ENCODE results near the gene MNT.

Gene MNT

GRCh38 chr17:2401426-2402221 lies 764 bp upstream of the MNT start:
- H3K9me3 ChIP-seq (ENCODE audit: control insufficient read depth, low read length), result no peaks in the 10 kb centered on the region
- H3K27ac ChIP-seq (ENCODE audit: low read depth, low read length, severe bottlenecking), result peak overlapping the region; percentile 99
- H3K4me1 ChIP-seq (ENCODE audit: control insufficient read depth, insufficient read depth, low read length, poor library complexity, severe bottlenecking), result peaks cover 46% of the 10 kb centered on the region
- peak overlapping the region; percentile 87 for H3K4me3 ChIP-seq (ENCODE audit: extremely low read depth, insufficient read depth, low read length, poor library complexity, severe bottlenecking)
- 0% methylated on average over 50 to 55 of the region's 72 CpGs for WGBS, 2 experiments (ENCODE audit: insufficient coverage in 2 of 2)
- no peaks in the 10 kb centered on the region for H3K36me3 ChIP-seq (ENCODE audit: control insufficient read depth, insufficient read depth, low read length)

- no peaks in the 10 kb centered on the region for H3K36me3 ChIP-seq (ENCODE audit: control insufficient read depth, insufficient read depth, low read length)
- WGBS, 2 experiments (ENCODE audit: insufficient coverage in 2 of 2), result 0% methylated on average over 31 to 38 of the region's 43 CpGs
- peaks cover 49% of the 10 kb centered on the region for H3K4me1 ChIP-seq (ENCODE audit: control insufficient read depth, insufficient read depth, low read length, poor library complexity, severe bottlenecking)
- peak overlapping the region; percentile 99 for H3K27ac ChIP-seq (ENCODE audit: low read depth, low read length, severe bottlenecking)
- peak overlapping the region; percentile 87 for H3K4me3 ChIP-seq (ENCODE audit: extremely low read depth, insufficient read depth, low read length, poor library complexity, severe bottlenecking)
- H3K9me3 ChIP-seq (ENCODE audit: control insufficient read depth, low read length), result no peaks in the 10 kb centered on the region
These were observed 390 bp downstream of the MNT start for GRCh38 chr17:2400474-2400866.

GRCh38 chr17:2399572-2400473 lies 1.0 kb downstream of the MNT start:
- H3K4me1 ChIP-seq (ENCODE audit: control insufficient read depth, insufficient read depth, low read length, poor library complexity, severe bottlenecking), result peaks cover 48% of the 10 kb centered on the region
- no peaks in the 10 kb centered on the region for H3K36me3 ChIP-seq (ENCODE audit: control insufficient read depth, insufficient read depth, low read length)
- H3K9me3 ChIP-seq (ENCODE audit: control insufficient read depth, low read length), result no peaks in the 10 kb centered on the region
- H3K4me3 ChIP-seq (ENCODE audit: extremely low read depth, insufficient read depth, low read length, poor library complexity, severe bottlenecking), result peak overlapping the region; percentile 87
- H3K27ac ChIP-seq (ENCODE audit: low read depth, low read length, severe bottlenecking), result peak overlapping the region; percentile 99
- 0% methylated on average over 69 to 71 of the region's 82 CpGs for WGBS, 2 experiments (ENCODE audit: insufficient coverage in 2 of 2)

- H3K36me3 ChIP-seq (ENCODE audit: control insufficient read depth, insufficient read depth, low read length), result no peaks in the 10 kb centered on the region
- peaks cover 46% of the 10 kb centered on the region for H3K4me1 ChIP-seq (ENCODE audit: control insufficient read depth, insufficient read depth, low read length, poor library complexity, severe bottlenecking)
- no peaks in the 10 kb centered on the region for H3K9me3 ChIP-seq (ENCODE audit: control insufficient read depth, low read length)
- WGBS, 2 experiments (ENCODE audit: insufficient coverage in 2 of 2), result 13 to 15% methylated on average over 29 to 30 of the region's 55 CpGs
- H3K27ac ChIP-seq (ENCODE audit: low read depth, low read length, severe bottlenecking), result peak overlapping the region; percentile 99
- peak overlapping the region; percentile 87 for H3K4me3 ChIP-seq (ENCODE audit: extremely low read depth, insufficient read depth, low read length, poor library complexity, severe bottlenecking)
These were observed 1.9 kb downstream of the MNT start for GRCh38 chr17:2398655-2399571.

- H3K4me3 ChIP-seq (ENCODE audit: extremely low read depth, insufficient read depth, low read length, poor library complexity, severe bottlenecking), result no peak overlapping the region
- WGBS, 2 experiments (ENCODE audit: insufficient coverage in 2 of 2), result 82 to 87% methylated on average over 8 to 9 of the region's 10 CpGs
- peaks cover 46% of the 10 kb centered on the region for H3K4me1 ChIP-seq (ENCODE audit: control insufficient read depth, insufficient read depth, low read length, poor library complexity, severe bottlenecking)
- no peaks in the 10 kb centered on the region for H3K36me3 ChIP-seq (ENCODE audit: control insufficient read depth, insufficient read depth, low read length)
- no peaks in the 10 kb centered on the region for H3K9me3 ChIP-seq (ENCODE audit: control insufficient read depth, low read length)
- peak overlapping the region; percentile 99 for H3K27ac ChIP-seq (ENCODE audit: low read depth, low read length, severe bottlenecking)
These were observed 2.7 kb downstream of the MNT start for GRCh38 chr17:2398182-2398581.

GRCh38 chr17:2397247-2398171 lies 3.4 kb downstream of the MNT start:
- Histone ChIP-seq H3K36me3 (ENCODE audit: control insufficient read depth, insufficient read depth, low read length) (no peaks in the 10 kb centered on the region), H3K4me1 (ENCODE audit: control insufficient read depth, insufficient read depth, low read length, poor library complexity, severe bottlenecking) (peaks cover 42% of the 10 kb centered on the region), H3K27ac (ENCODE audit: low read depth, low read length, severe bottlenecking) (peak overlapping the region; percentile 99), H3K4me3 (ENCODE audit: extremely low read depth, insufficient read depth, low read length, poor library complexity, severe bottlenecking) (peak overlapping the region; percentile 11), H3K9me3 (ENCODE audit: control insufficient read depth, low read length) (no peaks in the 10 kb centered on the region)
- 77 to 79% methylated on average over 10 to 11 of the region's 12 CpGs for WGBS, 2 experiments (ENCODE audit: insufficient coverage in 2 of 2)

- H3K9me3 ChIP-seq (ENCODE audit: control insufficient read depth, low read length), result no peaks in the 10 kb centered on the region
- no peaks in the 10 kb centered on the region for H3K36me3 ChIP-seq (ENCODE audit: control insufficient read depth, insufficient read depth, low read length)
- 7 to 8% methylated on average over 19 to 30 of the region's 34 CpGs for WGBS, 2 experiments (ENCODE audit: insufficient coverage in 2 of 2)
- peak overlapping the region; percentile 24 for H3K4me3 ChIP-seq (ENCODE audit: extremely low read depth, insufficient read depth, low read length, poor library complexity, severe bottlenecking)
- H3K4me1 ChIP-seq (ENCODE audit: control insufficient read depth, insufficient read depth, low read length, poor library complexity, severe bottlenecking), result peaks cover 44% of the 10 kb centered on the region
- peak overlapping the region; percentile 99 for H3K27ac ChIP-seq (ENCODE audit: low read depth, low read length, severe bottlenecking)
These were observed 4.2 kb downstream of the MNT start for GRCh38 chr17:2396568-2397246.

- 53 to 68% methylated on average over 3 to 7 of the region's 7 CpGs for WGBS, 2 experiments (ENCODE audit: insufficient coverage in 2 of 2)
- H3K9me3 ChIP-seq (ENCODE audit: control insufficient read depth, low read length), result no peaks in the 10 kb centered on the region
- peaks cover 44% of the 10 kb centered on the region for H3K4me1 ChIP-seq (ENCODE audit: control insufficient read depth, insufficient read depth, low read length, poor library complexity, severe bottlenecking)
- no peaks in the 10 kb centered on the region for H3K36me3 ChIP-seq (ENCODE audit: control insufficient read depth, insufficient read depth, low read length)
- H3K4me3 ChIP-seq (ENCODE audit: extremely low read depth, insufficient read depth, low read length, poor library complexity, severe bottlenecking), result peak overlapping the region; percentile 24
- peak overlapping the region; percentile 99 for H3K27ac ChIP-seq (ENCODE audit: low read depth, low read length, severe bottlenecking)
These were observed 4.7 kb downstream of the MNT start for GRCh38 chr17:2396192-2396567.
